Mesothelial cell of epicardium (in vitro differentiated cells): ENCODE data around the gene DNAJA1. TPM values are rescaled to one million over a fixed set of nuclear protein-coding genes. Genes with fewer than 3 reads are reported as not detected.

Experiments used
- DNase-seq, 2 experiments: peaks; one replicate each; pipeline ENCODE4 v3.0.0; 2021; ENCODE audit warnings: low spot score in 2 of 2; ENCODE audit not compliant: unreplicated experiment in 2 of 2
- H3K27ac Mint-ChIP-seq: 2 replicates; pipeline ENCODE4 v1.8.0; 2021; ENCODE audit warnings: mixed read lengths
- H3K27me3 Mint-ChIP-seq: 2 replicates; pipeline ENCODE4 v1.8.0; 2021; ENCODE audit warnings: low read depth, mixed read lengths
- H3K36me3 Mint-ChIP-seq: 2 replicates; pipeline ENCODE4 v1.8.0; 2021; ENCODE audit warnings: mixed read lengths
- H3K4me1 Mint-ChIP-seq: 2 replicates; pipeline ENCODE4 v1.8.0; 2021; ENCODE audit warnings: mixed read lengths
- H3K4me3 Mint-ChIP-seq: 2 replicates; pipeline ENCODE4 v1.8.0; 2021; ENCODE audit warnings: mild to moderate bottlenecking, moderate library complexity, mixed read lengths
- H3K9me3 Mint-ChIP-seq: 2 replicates; pipeline ENCODE4 v1.8.0; 2021; ENCODE audit warnings: mixed read lengths
- total RNA-seq: library from RNA; stranded (reverse); gene quantifications from 3 replicates; pipeline ENCODE4 v1.2.1, GENCODE V29; 2021
- TF ChIP-seq, protein P1 (sequence below): fragments of 200-600 bp; sonication (generic); IDR thresholded peaks from one replicate; pipeline ENCODE4 v1.5.0; 2021; ENCODE audit warnings: antibody characterized with exemption; ENCODE audit not compliant: unreplicated experiment

DNAJA1 gene
- total RNA-seq, 1 donor from 2014 or later, result 151 TPM

DNA sequence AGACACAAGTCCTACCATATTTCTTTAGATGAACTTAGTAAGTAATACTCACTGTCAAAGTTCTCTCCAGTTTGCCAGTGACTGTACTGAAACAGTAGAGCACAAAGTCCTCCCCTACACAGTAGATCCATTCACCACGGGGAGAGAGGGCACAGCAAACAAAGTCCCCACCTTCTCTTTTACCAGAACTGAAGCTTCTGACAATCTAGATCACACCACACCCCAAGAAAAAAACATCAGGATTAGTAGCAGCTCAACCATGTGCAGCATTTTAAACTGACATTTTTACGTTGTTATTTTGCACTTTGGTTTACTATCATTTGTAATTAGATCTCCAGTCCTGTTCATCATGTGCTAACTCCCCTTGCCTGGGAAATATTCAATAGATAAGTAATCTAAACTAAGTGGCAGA lies 23.0 kb downstream of the DNAJA1 start:
- TF ChIP-seq, protein P1, sequence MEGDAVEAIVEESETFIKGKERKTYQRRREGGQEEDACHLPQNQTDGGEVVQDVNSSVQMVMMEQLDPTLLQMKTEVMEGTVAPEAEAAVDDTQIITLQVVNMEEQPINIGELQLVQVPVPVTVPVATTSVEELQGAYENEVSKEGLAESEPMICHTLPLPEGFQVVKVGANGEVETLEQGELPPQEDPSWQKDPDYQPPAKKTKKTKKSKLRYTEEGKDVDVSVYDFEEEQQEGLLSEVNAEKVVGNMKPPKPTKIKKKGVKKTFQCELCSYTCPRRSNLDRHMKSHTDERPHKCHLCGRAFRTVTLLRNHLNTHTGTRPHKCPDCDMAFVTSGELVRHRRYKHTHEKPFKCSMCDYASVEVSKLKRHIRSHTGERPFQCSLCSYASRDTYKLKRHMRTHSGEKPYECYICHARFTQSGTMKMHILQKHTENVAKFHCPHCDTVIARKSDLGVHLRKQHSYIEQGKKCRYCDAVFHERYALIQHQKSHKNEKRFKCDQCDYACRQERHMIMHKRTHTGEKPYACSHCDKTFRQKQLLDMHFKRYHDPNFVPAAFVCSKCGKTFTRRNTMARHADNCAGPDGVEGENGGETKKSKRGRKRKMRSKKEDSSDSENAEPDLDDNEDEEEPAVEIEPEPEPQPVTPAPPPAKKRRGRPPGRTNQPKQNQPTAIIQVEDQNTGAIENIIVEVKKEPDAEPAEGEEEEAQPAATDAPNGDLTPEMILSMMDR, result no peak
- Mint-ChIP-seq H3K4me1 (peaks cover 14% of the 10 kb centered on the region), H3K27me3 (no peaks in the 10 kb centered on the region), H3K27ac (no peak overlapping the region), H3K4me3 (no peak overlapping the region), H3K9me3 (no peaks in the 10 kb centered on the region), H3K36me3 (peaks cover 29% of the 10 kb centered on the region)
- no peak for DNase-seq

DNA sequence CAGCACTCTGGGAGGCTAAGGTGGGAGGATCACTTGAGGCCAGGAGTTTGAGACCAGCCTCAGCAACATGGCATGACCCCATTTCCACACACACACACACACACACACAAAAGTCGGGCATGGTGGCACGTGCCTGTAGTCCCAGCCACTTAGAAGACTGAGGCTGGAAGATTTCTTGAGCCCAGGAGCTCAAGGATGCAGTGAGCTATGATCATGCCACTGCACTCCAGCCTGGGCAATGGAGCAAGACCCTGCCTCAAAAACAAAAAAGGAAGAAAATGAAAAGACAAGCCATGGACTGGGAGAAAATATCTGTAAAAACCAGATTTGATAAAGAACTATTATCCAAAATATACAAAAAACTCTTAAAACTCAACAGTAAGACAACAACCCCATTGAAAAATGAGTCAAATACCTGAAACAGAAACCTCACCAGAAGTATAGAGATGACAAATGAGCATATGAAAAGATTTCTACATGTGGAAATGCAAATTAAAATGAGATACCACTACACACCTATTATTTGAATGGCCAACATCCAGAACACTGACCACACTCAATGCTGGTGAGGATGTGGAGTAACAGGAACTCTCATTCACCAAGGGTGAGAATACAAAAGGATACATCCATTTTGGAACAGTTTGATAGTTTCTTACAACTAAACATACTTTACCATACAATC lies 24.7 kb downstream of the DNAJA1 start:
- Mint-ChIP-seq H3K4me3 (no peak overlapping the region), H3K9me3 (no peaks in the 10 kb centered on the region), H3K36me3 (peaks cover 37% of the 10 kb centered on the region), H3K27me3 (no peaks in the 10 kb centered on the region), H3K4me1 (peaks cover 5% of the 10 kb centered on the region), H3K27ac (no peak overlapping the region)
- DNase-seq, result no peak
- TF ChIP-seq, protein P1, result no peak

DNA sequence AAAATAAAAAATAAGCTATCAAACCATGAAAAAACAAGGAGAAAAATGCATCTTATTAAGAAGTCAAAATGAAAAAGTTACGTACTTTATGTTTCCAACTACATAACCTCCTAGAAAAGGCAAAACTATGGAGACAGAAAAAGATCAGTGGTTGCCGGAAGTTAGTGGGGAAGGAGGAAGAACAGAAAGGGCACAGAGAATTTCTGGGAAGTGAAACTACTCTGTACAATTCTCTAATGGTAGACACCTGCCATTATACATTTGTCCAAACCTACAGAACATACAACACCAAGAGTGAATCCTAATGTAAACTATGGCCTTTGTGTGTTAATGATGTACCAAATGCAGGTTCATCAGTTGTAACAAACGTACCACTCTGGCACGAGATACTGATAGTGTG lies 26.1 kb downstream of the DNAJA1 start:
- Mint-ChIP-seq H3K4me3 (no peak overlapping the region), H3K4me1 (no peaks in the 10 kb centered on the region), H3K27ac (no peak overlapping the region), H3K36me3 (peaks cover 39% of the 10 kb centered on the region), H3K27me3 (no peaks in the 10 kb centered on the region), H3K9me3 (no peaks in the 10 kb centered on the region)
- DNase-seq, result no peak
- TF ChIP-seq, protein P1, result no peak

DNA sequence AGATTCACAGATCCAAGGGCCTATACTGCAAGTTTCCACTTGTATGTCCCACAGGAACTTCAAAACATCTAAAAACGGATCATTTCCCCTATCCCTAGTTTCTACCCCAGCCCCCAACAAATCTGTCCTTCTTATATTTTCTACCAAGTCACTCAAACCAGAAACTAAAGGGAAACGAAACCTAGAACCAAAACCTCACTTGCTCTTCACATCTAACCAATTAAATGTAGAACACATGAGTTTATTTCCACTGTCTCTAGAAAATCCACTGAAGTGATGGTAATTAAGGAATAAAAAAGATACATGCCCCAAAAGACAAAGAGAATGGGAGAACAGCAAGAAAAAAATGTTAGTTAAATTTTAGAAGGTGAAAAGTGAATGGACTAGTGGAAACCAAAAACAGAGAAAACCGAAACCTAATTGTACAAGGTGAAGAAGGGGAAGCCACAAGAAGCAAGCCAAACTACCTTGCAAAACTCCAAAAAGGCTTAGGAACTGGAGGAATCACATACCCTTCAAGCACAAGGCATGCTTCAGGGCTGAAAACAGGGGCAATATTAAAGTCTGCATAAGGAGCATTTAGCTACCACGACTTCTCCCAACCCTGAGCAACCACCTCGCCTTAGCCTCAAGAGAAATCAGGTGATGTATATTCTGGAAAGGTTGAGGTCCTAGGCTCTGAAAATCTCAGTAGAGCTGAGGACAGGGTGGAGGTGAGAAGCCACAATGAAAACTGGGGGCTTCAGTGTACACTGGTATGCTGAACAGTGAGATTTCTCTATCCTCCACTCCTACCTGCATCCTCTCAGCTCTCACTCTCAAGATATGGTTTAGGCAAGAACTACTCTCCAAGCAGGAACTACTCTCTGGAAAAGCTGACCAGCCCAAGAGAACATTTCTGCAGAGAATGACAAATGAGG lies 40.3 kb downstream of the DNAJA1 start:
- Mint-ChIP-seq H3K36me3 (peaks cover 36% of the 10 kb centered on the region), H3K4me3 (no peak overlapping the region), H3K27ac (no peak overlapping the region), H3K4me1 (no peaks in the 10 kb centered on the region), H3K27me3 (no peaks in the 10 kb centered on the region), H3K9me3 (no peaks in the 10 kb centered on the region)
- no peak for DNase-seq
- TF ChIP-seq, protein P1, result no peak

DNA sequence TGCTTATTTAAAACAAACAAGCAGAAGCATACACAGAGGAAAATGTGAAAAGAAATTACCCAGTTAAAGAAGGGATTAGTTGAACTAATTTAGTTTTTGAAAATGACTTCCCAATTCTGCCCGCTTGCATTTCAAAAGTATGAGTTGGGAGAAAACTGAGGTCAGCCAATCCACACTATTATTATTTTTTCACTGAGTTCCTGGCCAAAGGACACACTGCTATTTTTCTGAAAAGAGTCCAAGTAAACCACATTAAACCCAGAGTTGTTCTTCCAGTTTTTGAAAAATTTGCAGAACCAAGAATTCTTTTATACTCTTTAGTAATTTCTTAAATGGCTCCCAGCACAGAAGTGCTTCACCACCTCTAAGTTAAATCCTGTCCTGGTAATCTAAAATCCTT lies 43.9 kb downstream of the DNAJA1 start:
- H3K36me3 Mint-ChIP-seq, result peaks cover 33% of the 10 kb centered on the region
- TF ChIP-seq, protein P1, result no peak
- H3K4me3 Mint-ChIP-seq, result no peak overlapping the region
- DNase-seq, result no peak
- no peaks in the 10 kb centered on the region for H3K4me1 Mint-ChIP-seq
- H3K27me3 Mint-ChIP-seq, result no peaks in the 10 kb centered on the region
- no peak overlapping the region for H3K27ac Mint-ChIP-seq
- no peaks in the 10 kb centered on the region for H3K9me3 Mint-ChIP-seq
